ENCODE data around the gene CDYL2. TPM values are rescaled to one million over a fixed set of nuclear protein-coding genes. Genes with fewer than 3 reads are reported as not detected.

CDYL2 gene
- total RNA-seq, 2 experiments from 2014 or later: 0.98 to 2.5 TPM

GRCh38 chr16:80628254-80628653 lies 176.1 kb downstream of the CDYL2 start:
- no peak overlapping the region for H3K27ac ChIP-seq (ENCODE audit: low read depth, low read length, poor library complexity, severe bottlenecking)
- no peak overlapping the region for H3K4me3 ChIP-seq (ENCODE audit: low read depth, low read length, poor library complexity, severe bottlenecking)
- no peaks in the 10 kb centered on the region for H3K9me2 ChIP-seq (ENCODE audit: insufficient read depth, low read length)
- CTCF ChIA-PET (ENCODE audit: unreplicated experiment): interaction anchor here (0.5 kb wide), 1 partner anchor 1087 kb away, joined by 3 read pairs; no protein-coding TSS in a partner anchor
- POLR2A ChIA-PET: no interaction called here
- H3K36me3 ChIP-seq (ENCODE audit: insufficient read depth, low read length): no peaks in the 10 kb centered on the region
- TF ChIP-seq EZH2phosphoT487 (IDR thresholded peaks at IDR 0.05; ENCODE audit: borderline replicate concordance, low read depth, low read length): no peak
- TF ChIP-seq, protein P1, sequence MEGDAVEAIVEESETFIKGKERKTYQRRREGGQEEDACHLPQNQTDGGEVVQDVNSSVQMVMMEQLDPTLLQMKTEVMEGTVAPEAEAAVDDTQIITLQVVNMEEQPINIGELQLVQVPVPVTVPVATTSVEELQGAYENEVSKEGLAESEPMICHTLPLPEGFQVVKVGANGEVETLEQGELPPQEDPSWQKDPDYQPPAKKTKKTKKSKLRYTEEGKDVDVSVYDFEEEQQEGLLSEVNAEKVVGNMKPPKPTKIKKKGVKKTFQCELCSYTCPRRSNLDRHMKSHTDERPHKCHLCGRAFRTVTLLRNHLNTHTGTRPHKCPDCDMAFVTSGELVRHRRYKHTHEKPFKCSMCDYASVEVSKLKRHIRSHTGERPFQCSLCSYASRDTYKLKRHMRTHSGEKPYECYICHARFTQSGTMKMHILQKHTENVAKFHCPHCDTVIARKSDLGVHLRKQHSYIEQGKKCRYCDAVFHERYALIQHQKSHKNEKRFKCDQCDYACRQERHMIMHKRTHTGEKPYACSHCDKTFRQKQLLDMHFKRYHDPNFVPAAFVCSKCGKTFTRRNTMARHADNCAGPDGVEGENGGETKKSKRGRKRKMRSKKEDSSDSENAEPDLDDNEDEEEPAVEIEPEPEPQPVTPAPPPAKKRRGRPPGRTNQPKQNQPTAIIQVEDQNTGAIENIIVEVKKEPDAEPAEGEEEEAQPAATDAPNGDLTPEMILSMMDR (conservative IDR thresholded peaks at IDR 0.05; ENCODE audit: low read length): no peak
- H3K4me2 ChIP-seq (ENCODE audit: low read length): no peak overlapping the region
- H2AFZ ChIP-seq (ENCODE audit: low read length): no peak overlapping the region
- BruUV-seq (replicated peaks): no TSS peak
- no peaks in the 10 kb centered on the region for H3K79me2 ChIP-seq (ENCODE audit: insufficient read depth, low read depth, low read length)
- H3K4me1 ChIP-seq (ENCODE audit: insufficient read depth, low read length, poor library complexity, severe bottlenecking): no peaks in the 10 kb centered on the region
- intact Hi-C loops (cut with micrococcal nuclease; ENCODE audit: unreplicated experiment): no loop called here
- no peaks in the 10 kb centered on the region for H4K20me1 ChIP-seq (ENCODE audit: insufficient read depth, low read length)
- no peaks in the 10 kb centered on the region for H3K9me3 ChIP-seq (ENCODE audit: low read length)
- no peak for DNase-seq (ENCODE audit: low spot score)

DNA sequence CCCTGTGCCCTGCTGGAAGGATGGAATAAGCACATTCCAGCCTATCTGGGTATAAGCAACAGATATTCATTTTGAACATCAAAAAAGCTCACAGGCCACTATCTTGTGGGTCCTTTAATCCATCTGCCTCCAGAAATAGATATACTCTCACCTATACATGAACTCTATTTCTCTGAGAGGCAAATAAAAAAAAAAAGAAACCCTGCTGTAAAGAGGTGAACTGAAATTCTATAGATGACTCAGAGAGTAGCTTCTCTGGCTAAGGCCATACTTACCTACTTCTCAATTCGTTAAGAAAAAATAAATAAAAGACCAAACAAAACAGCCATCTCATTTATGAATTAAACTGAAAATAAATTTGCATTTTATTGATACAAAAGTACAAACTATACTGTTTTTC lies 177.3 kb downstream of the CDYL2 start:
- H4K20me1 ChIP-seq (ENCODE audit: insufficient read depth, low read length): no peaks in the 10 kb centered on the region
- ChIA-PET CTCF (ENCODE audit: unreplicated experiment) (no interaction called here), POLR2A (no interaction called here)
- no peaks in the 10 kb centered on the region for H3K9me2 ChIP-seq (ENCODE audit: insufficient read depth, low read length)
- no peak overlapping the region for H3K4me2 ChIP-seq (ENCODE audit: low read length)
- DNase-seq (ENCODE audit: low spot score): no peak
- H3K27ac ChIP-seq (ENCODE audit: low read depth, low read length, poor library complexity, severe bottlenecking): no peak overlapping the region
- TF ChIP-seq EZH2phosphoT487 (IDR thresholded peaks at IDR 0.05; ENCODE audit: borderline replicate concordance, low read depth, low read length): no peak
- TF ChIP-seq, protein P1 (conservative IDR thresholded peaks at IDR 0.05; ENCODE audit: low read length): no peak
- no peaks in the 10 kb centered on the region for H3K9me3 ChIP-seq (ENCODE audit: low read length)
- BruUV-seq (replicated peaks): no TSS peak
- H2AFZ ChIP-seq (ENCODE audit: low read length): no peak overlapping the region
- intact Hi-C loops (cut with micrococcal nuclease; ENCODE audit: unreplicated experiment): no loop called here
- no peaks in the 10 kb centered on the region for H3K36me3 ChIP-seq (ENCODE audit: insufficient read depth, low read length)
- no peak overlapping the region for H3K4me3 ChIP-seq (ENCODE audit: low read depth, low read length, poor library complexity, severe bottlenecking)
- H3K79me2 ChIP-seq (ENCODE audit: insufficient read depth, low read depth, low read length): no peaks in the 10 kb centered on the region
- no peaks in the 10 kb centered on the region for H3K4me1 ChIP-seq (ENCODE audit: insufficient read depth, low read length, poor library complexity, severe bottlenecking)

GRCh38 chr16:80623376-80623775 lies 181.0 kb downstream of the CDYL2 start:
- CTCF ChIA-PET (ENCODE audit: unreplicated experiment): no interaction called here

More at GRCh38 chr16:80623376-80623775, 181.0 kb downstream of the CDYL2 start:
- Histone ChIP-seq H3K36me3 (ENCODE audit: insufficient read depth, low read length) (no peaks in the 10 kb centered on the region), H3K4me3 (ENCODE audit: low read depth, low read length, poor library complexity, severe bottlenecking) (no peak overlapping the region), H3K4me2 (ENCODE audit: low read length) (no peak overlapping the region), H4K20me1 (ENCODE audit: insufficient read depth, low read length) (no peaks in the 10 kb centered on the region), H3K4me1 (ENCODE audit: insufficient read depth, low read length, poor library complexity, severe bottlenecking) (no peaks in the 10 kb centered on the region), H3K27ac (ENCODE audit: low read depth, low read length, poor library complexity, severe bottlenecking) (no peak overlapping the region), H2AFZ (ENCODE audit: low read length) (no peak overlapping the region), H3K9me3 (ENCODE audit: low read length) (no peaks in the 10 kb centered on the region), H3K9me2 (ENCODE audit: insufficient read depth, low read length) (no peaks in the 10 kb centered on the region), H3K79me2 (ENCODE audit: insufficient read depth, low read depth, low read length) (no peaks in the 10 kb centered on the region)
- BruUV-seq (replicated peaks): no TSS peak
- DNase-seq (ENCODE audit: low spot score): no peak
- intact Hi-C loops (cut with micrococcal nuclease; ENCODE audit: unreplicated experiment): no loop called here
- POLR2A ChIA-PET: no interaction called here
- TF ChIP-seq, protein P1 (conservative IDR thresholded peaks at IDR 0.05; ENCODE audit: low read length): no peak
- no peak for TF ChIP-seq EZH2phosphoT487 (IDR thresholded peaks at IDR 0.05; ENCODE audit: borderline replicate concordance, low read depth, low read length)
